Neutrophil (primary cell): ENCODE data around the gene CCDC40.

Experiments
- H3K27ac ChIP-seq: fragments of 200-600 bp; sonication (generic); 2 replicates; pipeline ENCODE4 v1.5.1; 2016; ENCODE audit warnings: mild to moderate bottlenecking, moderate library complexity
- H3K27me3 ChIP-seq: fragments of 200-600 bp; sonication (generic); 2 replicates; pipeline ENCODE4 v1.6.0; 2016; ENCODE audit warnings: mild to moderate bottlenecking
- H3K36me3 ChIP-seq: fragments of 200-600 bp; sonication (generic); 2 replicates; pipeline ENCODE4 v1.5.1; 2017
- H3K4me1 ChIP-seq, 2 experiments: fragments of 200-600 bp in 1 of 2; sonication (generic) in 1 of 2; 1 replicate in 1 of 2; 2 replicates in 1 of 2; pipeline versions ENCODE4 v1.5.1 to v1.6.1; 2013 to 2016; ENCODE audit warnings: low read depth in 1 of 2, low read length in 1 of 2, mild to moderate bottlenecking in 1 of 2, moderate library complexity in 1 of 2; ENCODE audit not compliant: control insufficient read depth in 1 of 2, insufficient read depth in 1 of 2
- H3K4me3 ChIP-seq, 2 experiments: fragments of 200-600 bp in 1 of 2; sonication (generic) in 1 of 2; 1 replicate in 1 of 2; 2 replicates in 1 of 2; pipeline ENCODE4 v1.5.1; 2013 to 2016; ENCODE audit warnings: low read depth in 1 of 2, low read length in 1 of 2, mild to moderate bottlenecking in 1 of 2, moderate library complexity in 1 of 2
- H3K9me3 ChIP-seq: fragments of 200-600 bp; sonication (generic); 2 replicates; pipeline ENCODE4 v1.5.1; 2016
- CTCF ChIP-seq: fragments of 200-600 bp; sonication (generic); IDR thresholded peaks from 2 replicates; pipeline ENCODE4 v1.5.1; 2016; ENCODE audit warnings: antibody characterized with exemption

The CCDC40 gene

GRCh38 chr17:80146121-80147034 is 109.9 kb downstream of the CCDC40 start:
- H3K9me3 ChIP-seq = no peaks in the 10 kb centered on the region
- H3K36me3 ChIP-seq = peaks cover 28% of the 10 kb centered on the region
- no peak for TF ChIP-seq CTCF
- peak overlapping the region; percentile 90 for H3K27ac ChIP-seq
- peaks cover 33 to 46% of the 10 kb centered on the region in 2 experiments for H3K4me1 ChIP-seq
- H3K4me3 ChIP-seq = peak overlapping the region; percentile 70 to 85
- no peaks in the 10 kb centered on the region for H3K27me3 ChIP-seq

- TF ChIP-seq CTCF = peak; percentile 77
- H3K36me3 ChIP-seq = peaks cover 19% of the 10 kb centered on the region
- H3K27me3 ChIP-seq = no peaks in the 10 kb centered on the region
- peaks cover 41 to 55% of the 10 kb centered on the region in 2 experiments for H3K4me1 ChIP-seq
- H3K27ac ChIP-seq = peak within 1 kb of the TSS; percentile 90
- H3K4me3 ChIP-seq = peak within 1 kb of the TSS; percentile 70 to 85
- H3K9me3 ChIP-seq = no peaks in the 10 kb centered on the region
Measured at GRCh38 chr17:80147035-80147822, 110.8 kb downstream of the CCDC40 start, which contains the start of gene EIF4A3. Gene EIF4A3 (minus strand): TSS chr17:80147128. CDS start chr17:80146961, 167 bp downstream.
